ENCODE measurements around the gene EEF1E1. TPM values are rescaled to one million over a fixed set of nuclear protein-coding genes. Genes with fewer than 3 reads are reported as not detected.
A peak's percentile ranks its signal among the peaks of the same experiment; 100 is the strongest.

The EEF1E1 gene
- total RNA-seq, 2 donors from 2014 or later: 18.9 to 25.4 TPM

DNA sequence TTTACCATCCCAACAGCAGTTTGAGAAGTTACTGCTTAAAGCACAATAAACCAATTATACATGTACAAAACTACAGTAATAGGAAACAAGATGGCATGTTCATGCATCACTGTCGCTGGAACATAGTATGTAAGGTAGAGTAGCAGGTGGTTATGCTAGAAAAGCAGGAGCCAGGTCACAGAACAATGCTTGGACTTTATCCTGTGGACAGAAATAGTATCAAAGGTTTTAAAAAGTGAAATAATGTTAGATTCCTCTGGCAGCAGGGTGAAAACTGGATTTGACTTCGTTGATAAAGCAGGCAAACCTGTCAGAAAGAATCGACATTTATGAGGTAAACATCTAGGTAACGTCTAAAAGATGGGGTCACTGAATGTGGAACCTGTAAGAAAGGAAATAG, 40.6 kb downstream of the EEF1E1 start:
- 68% methylated on average over 4 of the region's 4 CpGs for WGBS, 2 donors

GRCh38 chr6:8060346-8060745, 42.0 kb downstream of the EEF1E1 start:
- no peak for ATAC-seq
- WGBS, 2 donors: 80 to 85% methylated on average over 3 of the region's 3 CpGs

More for the DNA sequence above, 40.6 kb downstream of the EEF1E1 start:
- Histone ChIP-seq H3K27ac (no peak overlapping the region), H3K4me1 (peaks cover 6% of the 10 kb centered on the region), H3K9me3 (no peaks in the 10 kb centered on the region), H3K27me3 (no peaks in the 10 kb centered on the region), H3K36me3 (replicated peaks in 1 of 2; ENCODE audit: insufficient read depth in 1 of 2, low read depth in 2 of 2) (peaks cover 0 to 3% of the 10 kb centered on the region in 2 donors), H3K4me3 (no peak overlapping the region)
- ATAC-seq (no peak), DNase-seq (no peak)
- TF ChIP-seq, protein P1, sequence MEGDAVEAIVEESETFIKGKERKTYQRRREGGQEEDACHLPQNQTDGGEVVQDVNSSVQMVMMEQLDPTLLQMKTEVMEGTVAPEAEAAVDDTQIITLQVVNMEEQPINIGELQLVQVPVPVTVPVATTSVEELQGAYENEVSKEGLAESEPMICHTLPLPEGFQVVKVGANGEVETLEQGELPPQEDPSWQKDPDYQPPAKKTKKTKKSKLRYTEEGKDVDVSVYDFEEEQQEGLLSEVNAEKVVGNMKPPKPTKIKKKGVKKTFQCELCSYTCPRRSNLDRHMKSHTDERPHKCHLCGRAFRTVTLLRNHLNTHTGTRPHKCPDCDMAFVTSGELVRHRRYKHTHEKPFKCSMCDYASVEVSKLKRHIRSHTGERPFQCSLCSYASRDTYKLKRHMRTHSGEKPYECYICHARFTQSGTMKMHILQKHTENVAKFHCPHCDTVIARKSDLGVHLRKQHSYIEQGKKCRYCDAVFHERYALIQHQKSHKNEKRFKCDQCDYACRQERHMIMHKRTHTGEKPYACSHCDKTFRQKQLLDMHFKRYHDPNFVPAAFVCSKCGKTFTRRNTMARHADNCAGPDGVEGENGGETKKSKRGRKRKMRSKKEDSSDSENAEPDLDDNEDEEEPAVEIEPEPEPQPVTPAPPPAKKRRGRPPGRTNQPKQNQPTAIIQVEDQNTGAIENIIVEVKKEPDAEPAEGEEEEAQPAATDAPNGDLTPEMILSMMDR (IDR thresholded peaks at IDR 0.05): no peak
- no peak for TF ChIP-seq POLR2A (IDR thresholded peaks at IDR 0.05)
- intact Hi-C loops (cut with DNase I): no loop called here

GRCh38 chr6:8059129-8059528, 43.2 kb downstream of the EEF1E1 start:
- H3K27me3 ChIP-seq: no peaks in the 10 kb centered on the region
- H3K4me3 ChIP-seq: no peak overlapping the region
- DNase-seq (no peak), ATAC-seq (no peak)
- no peaks in the 10 kb centered on the region for H3K4me1 ChIP-seq
- H3K36me3 ChIP-seq (replicated peaks in 1 of 2; ENCODE audit: insufficient read depth in 1 of 2, low read depth in 2 of 2): peaks cover 0 to 3% of the 10 kb centered on the region in 2 donors
- intact Hi-C loops (cut with DNase I): no loop called here
- no peak for TF ChIP-seq POLR2A (IDR thresholded peaks at IDR 0.05)
- TF ChIP-seq, protein P1 (IDR thresholded peaks at IDR 0.05): peak in 5 of 7 experiments; percentile 7 to 29 (median 19)
- H3K9me3 ChIP-seq: no peaks in the 10 kb centered on the region
- H3K27ac ChIP-seq: no peak overlapping the region

More at GRCh38 chr6:8060346-8060745, 42.0 kb downstream of the EEF1E1 start:
- intact Hi-C loops (cut with DNase I): no loop called here
- no peaks in the 10 kb centered on the region for H3K27me3 ChIP-seq
- H3K4me3 ChIP-seq: no peak overlapping the region
- no peak for DNase-seq
- H3K36me3 ChIP-seq (replicated peaks in 1 of 2; ENCODE audit: insufficient read depth in 1 of 2, low read depth in 2 of 2): peaks cover 0 to 3% of the 10 kb centered on the region in 2 donors
- H3K4me1 ChIP-seq: peaks cover 6% of the 10 kb centered on the region
- no peaks in the 10 kb centered on the region for H3K9me3 ChIP-seq
- TF ChIP-seq, protein P1 (IDR thresholded peaks at IDR 0.05): no peak
- TF ChIP-seq POLR2A (IDR thresholded peaks at IDR 0.05): no peak
- H3K27ac ChIP-seq: no peak overlapping the region

GRCh38 chr6:8057793-8058192, 44.6 kb downstream of the EEF1E1 start:
- Histone ChIP-seq H3K9me3 (no peaks in the 10 kb centered on the region), H3K27me3 (no peaks in the 10 kb centered on the region), H3K4me1 (no peaks in the 10 kb centered on the region), H3K27ac (no peak overlapping the region), H3K4me3 (no peak overlapping the region), H3K36me3 (replicated peaks in 1 of 2; ENCODE audit: insufficient read depth in 1 of 2, low read depth in 2 of 2) (peaks cover 0 to 3% of the 10 kb centered on the region in 2 donors)
- DNase-seq (no peak), ATAC-seq (no peak)
- intact Hi-C loops (cut with DNase I): no loop called here
- TF ChIP-seq, protein P1 (IDR thresholded peaks at IDR 0.05): no peak
- no peak for TF ChIP-seq POLR2A (IDR thresholded peaks at IDR 0.05)
- 82 to 83% methylated on average over 3 of the region's 3 CpGs for WGBS, 2 donors

GRCh38 chr6:8057263-8057662, 45.1 kb downstream of the EEF1E1 start:
- H3K27ac ChIP-seq: no peak overlapping the region
- no peak for DNase-seq
- H3K36me3 ChIP-seq (replicated peaks in 1 of 2; ENCODE audit: insufficient read depth in 1 of 2, low read depth in 2 of 2): peaks cover 0 to 3% of the 10 kb centered on the region in 2 donors
- intact Hi-C loops (cut with DNase I): no loop called here
- H3K9me3 ChIP-seq: no peaks in the 10 kb centered on the region
- H3K27me3 ChIP-seq: no peaks in the 10 kb centered on the region
- H3K4me3 ChIP-seq: no peak overlapping the region
- no peak for TF ChIP-seq POLR2A (IDR thresholded peaks at IDR 0.05)
- TF ChIP-seq, protein P1 (IDR thresholded peaks at IDR 0.05): no peak
- H3K4me1 ChIP-seq: no peaks in the 10 kb centered on the region
- WGBS, 2 donors: 87 to 92% methylated on average over 4 of the region's 4 CpGs
- no peak for ATAC-seq

Data from body of pancreas (tissue), 4 donors.